ENCODE measurements around the gene TLX2. TPM values are rescaled to one million over a fixed set of nuclear protein-coding genes. Genes with fewer than 3 reads are reported as not detected.
A peak's percentile ranks its signal among the peaks of the same experiment; 100 is the strongest.

TLX2 gene
- total and polyA plus RNA-seq, 2 of the 4 experiments (the other 2 are of a cell fraction), result not detected

GRCh38 chr2:74507145-74507925 lies 6.9 kb upstream of the TLX2 start, which contains the start of gene PCGF1:
Gene PCGF1 (minus strand): TSS chr2:74507695. CDS start chr2:74507668, 27 bp downstream.
- dilution Hi-C loops (cut with HindIII; ENCODE audit: low sequenced_read_pairs, unreplicated experiment), result no loop called here

More at GRCh38 chr2:74507145-74507925, 6.9 kb upstream of the TLX2 start, which contains the start of gene PCGF1:
- peak within 1 kb of the TSS; percentile 100 for H2BK5ac ChIP-seq (ENCODE audit: low read depth, low read length, poor library complexity, severe bottlenecking)
- H3K9me1 ChIP-seq (ENCODE audit: insufficient read depth, low read length), result peaks cover 9% of the 10 kb centered on the region
- H3K18ac ChIP-seq (ENCODE audit: low read depth, low read length), result peak within 1 kb of the TSS; percentile 100
- peak; percentile 44 for TF ChIP-seq CTCF (conservative IDR thresholded peaks at IDR 0.05; ENCODE audit: low read depth, low read length)
- peak; percentile 23; the same call in 1 of the 2 replicates for TF ChIP-seq SMC3 (IDR thresholded peaks at IDR 0.05; ENCODE audit: low read depth, low read length)
- TF ChIP-seq MAZ (IDR thresholded peaks at IDR 0.05; ENCODE audit: borderline replicate concordance, low read depth, low read length), result 0 out of 2 replicates have a peak, but pooled peaks have one; percentile 30
- TF ChIP-seq USF2 (IDR thresholded peaks at IDR 0.05; ENCODE audit: low read depth, low read length), result peak; percentile 64
- peak; percentile 81 for TF ChIP-seq POLR2A (IDR thresholded peaks at IDR 0.05; ENCODE audit: low read depth, low read length)
- TF ChIP-seq CEBPB (IDR thresholded peaks at IDR 0.05; ENCODE audit: low read depth, low read length), result peak; percentile 83
- peak; percentile 72 for TF ChIP-seq BHLHE40 (IDR thresholded peaks at IDR 0.05; ENCODE audit: low read depth, low read length)
- TF ChIP-seq RFX5 (IDR thresholded peaks at IDR 0.05; ENCODE audit: low read depth, low read length), result no peak
- TF ChIP-seq MXI1 (IDR thresholded peaks at IDR 0.05; ENCODE audit: borderline replicate concordance, low read depth, low read length), result peak; percentile 51; the same call in 1 of the 2 replicates
- TF ChIP-seq CHD1 (IDR thresholded peaks at IDR 0.05; ENCODE audit: low read depth, low read length), result no peak
- H3K36me3 ChIP-seq (ENCODE audit: control insufficient read depth, insufficient read depth, low read length), result peaks cover 16% of the 10 kb centered on the region
- peak; percentile 91 for ATAC-seq (ENCODE audit: low read depth)
- H2BK20ac ChIP-seq (ENCODE audit: low read depth, low read length), result peak within 1 kb of the TSS; percentile 95
- POLR2A ChIA-PET (ENCODE audit: unreplicated experiment), result no interaction called here
- peak within 1 kb of the TSS; percentile 93 for H3K27ac ChIP-seq (ENCODE audit: insufficient read depth, low read length)
- H4K5ac ChIP-seq (ENCODE audit: low read depth, low read length), result peak within 1 kb of the TSS; percentile 100
- H2AK9ac ChIP-seq (replicated peaks; ENCODE audit: low read depth, low read length, poor library complexity), result peak within 1 kb of the TSS; percentile 92
- peak within 1 kb of the TSS; percentile 100 for H3K14ac ChIP-seq (replicated peaks; ENCODE audit: low read depth, low read length)
- peak within 1 kb of the TSS; percentile 97 for H3K9ac ChIP-seq (ENCODE audit: low read depth, low read length)
- H3K27me3 ChIP-seq (ENCODE audit: control insufficient read depth, insufficient read depth, low read length), result peaks cover 18% of the 10 kb centered on the region
- H3K4me2 ChIP-seq (ENCODE audit: low read depth, low read length), result peak within 1 kb of the TSS; percentile 84
- intact Hi-C loops (cut with micrococcal nuclease) (loop anchor here (2.0 kb wide), 1 partner anchor 47 kb away; the partner anchor contains the start of gene DOK1), in situ Hi-C loops (cut with MboI; ENCODE audit: low sequenced_read_pairs) (no loop called here)
- peak within 1 kb of the TSS; percentile 100 for H2BK15ac ChIP-seq (ENCODE audit: low read depth, low read length)
- H3K4ac ChIP-seq (ENCODE audit: low read depth, low read length), result peak within 1 kb of the TSS; percentile 100
- 1% methylated on average over 29 of the region's 56 CpGs; no CpG with 5 or more reads in 1 of the 2 experiments for WGBS, 2 experiments (ENCODE audit: extremely low coverage in 2 of 2, insufficient read length in 1 of 2)
- CTCF ChIA-PET, result interaction anchor here (0.7 kb wide), 1 partner anchor 79 kb away, joined by 3 read pairs; no protein-coding TSS in a partner anchor
- peak within 1 kb of the TSS; percentile 91 to 100 for H4K8ac ChIP-seq (ENCODE audit: low read depth in 2 of 2, low read length in 2 of 2)
- H4K20me1 ChIP-seq (ENCODE audit: insufficient read depth, low read length), result no peaks in the 10 kb centered on the region
- H3K56ac ChIP-seq (ENCODE audit: extremely low read depth, insufficient read depth, low read length), result peak within 1 kb of the TSS; percentile 99
- peak within 1 kb of the TSS; percentile 100 for H4K91ac ChIP-seq (ENCODE audit: insufficient read depth, low read depth, low read length)
- H3K23ac ChIP-seq (ENCODE audit: low read depth, low read length), result peak within 1 kb of the TSS; percentile 100
- peak; percentile 97 for DNase-seq
- peak within 1 kb of the TSS; percentile 75 for H3K4me3 ChIP-seq (ENCODE audit: insufficient read depth, low read depth, low read length)
- no peaks in the 10 kb centered on the region for H3K9me3 ChIP-seq (ENCODE audit: control insufficient read depth, insufficient read depth, low read length)
- H3K4me1 ChIP-seq (ENCODE audit: control insufficient read depth, insufficient read depth, low read length), result peaks cover 18% of the 10 kb centered on the region
- peak within 1 kb of the TSS; percentile 100 for H2BK120ac ChIP-seq (ENCODE audit: low read depth, low read length)
- BruUV-seq (replicated peaks), result no TSS peak
- H2AFZ ChIP-seq (replicated peaks; ENCODE audit: low read length, poor library complexity), result peak within 1 kb of the TSS; percentile 100
- H2AK5ac ChIP-seq (ENCODE audit: low read depth, low read length), result peak within 1 kb of the TSS; percentile 99
- H3K79me1 ChIP-seq (ENCODE audit: low read depth in 1 of 2, low read length in 2 of 2), result peaks cover 12 to 38% of the 10 kb centered on the region in 2 experiments
